Spleen (tissue), 11 donors: ENCODE data around the gene HTR4. TPM values are rescaled to one million over a fixed set of nuclear protein-coding genes. Genes with fewer than 3 reads are reported as not detected.

ENCODE experiments used
- DNase-seq: peaks from one replicate; pipeline ENCODE4 v3.0.0-alpha.2; 2020
- H3K27ac ChIP-seq, 8 donors: fragments of 200-600 bp; sonication (generic) in 7 of 8; 1 replicate in 4 of 8; 2 replicates in 4 of 8; pipeline versions ENCODE4 v1.5.0 to v1.8.0; 2016 to 2021; ENCODE audit warnings: inconsistent platforms in 4 of 8, mild to moderate bottlenecking in 4 of 8, moderate library complexity in 1 of 8
- H3K27me3 ChIP-seq, 7 donors: fragments of 200-600 bp; sonication (generic) in 6 of 7; replicated peaks in 1 of 7; 1 replicate in 4 of 7; 2 replicates in 3 of 7; pipeline versions ENCODE4 v1.5.0 to v1.8.0; 2016 to 2021; ENCODE audit warnings: inconsistent platforms in 3 of 7, mild to moderate bottlenecking in 1 of 7
- H3K36me3 ChIP-seq, 6 donors: fragments of 200-600 bp; sonication (generic) in 5 of 6; 1 replicate in 4 of 6; 2 replicates in 2 of 6; pipeline versions ENCODE4 v1.5.0 to v1.8.0; 2016 to 2021; ENCODE audit warnings: inconsistent platforms in 2 of 6
- H3K4me1 ChIP-seq, 6 donors: fragments of 200-600 bp; sonication (generic) in 5 of 6; 1 replicate in 3 of 6; 2 replicates in 3 of 6; pipeline versions ENCODE4 v1.5.0 to v1.8.0; 2016 to 2021; ENCODE audit warnings: inconsistent platforms in 3 of 6
- H3K4me3 ChIP-seq, 8 donors: fragments of 200-600 bp; sonication (generic) in 7 of 8; 1 replicate in 4 of 8; 2 replicates in 4 of 8; pipeline versions ENCODE4 v1.5.0 to v1.8.0; 2016 to 2021; ENCODE audit warnings: inconsistent platforms in 4 of 8, mild to moderate bottlenecking in 4 of 8, moderate library complexity in 2 of 8
- H3K9me3 ChIP-seq, 8 donors: fragments of 200-600 bp; sonication (generic) in 7 of 8; 1 replicate in 4 of 8; 2 replicates in 4 of 8; pipeline versions ENCODE4 v1.5.0 to v1.8.0; 2016 to 2021; ENCODE audit warnings: inconsistent platforms in 4 of 8
- CTCF ChIP-seq, 11 experiments: fragments of 200-600 bp in 7 of 11; fragments of 450-650 bp in 4 of 11; sonication (generic) in 4 of 11; IDR thresholded peaks in 8 of 11; conservative IDR thresholded peaks in 3 of 11; 1 replicate in 7 of 11; 2 replicates in 4 of 11; pipeline versions ENCODE4 v1.4.0 to v1.8.0; 2016 to 2021; ENCODE audit warnings: antibody characterized with exemption in 11 of 11, inconsistent platforms in 4 of 11, mild to moderate bottlenecking in 1 of 11
- POLR2A ChIP-seq, 3 donors: fragments of 450-650 bp; IDR thresholded peaks; one replicate each; pipeline ENCODE4 v1.5.1; 2017; ENCODE audit warnings: antibody characterized with exemption in 3 of 3, mild to moderate bottlenecking in 1 of 3
- POLR2AphosphoS5 ChIP-seq, 3 donors: sonication (generic); formaldehyde crosslinking; IDR thresholded peaks; one replicate each; pipeline ENCODE4 v1.5.1; 2017; ENCODE audit warnings: antibody characterized with exemption in 3 of 3
- WGBS, 5 donors: extraction: QIAGEN DNeasy Blood & Tissue Kit in 3 of 5; methylation state at CpG; one replicate each; pipeline versions ENCODE4 v1.1.5 to v1.1.7; 2013 to 2018; 5-methylcytosine and 5-hydroxymethylcytosine counted together
- intact Hi-C: fragments of 100-400 bp; cut with DNase I; formaldehyde crosslinking; loops from one replicate; pipeline ENCODE4 v1.15.0; 2023; ENCODE audit warnings: low total_unique reads
- polyA plus RNA-seq, 3 donors: library from polyadenylated mRNA; stranded (reverse); fragments of 200-250 nt; gene quantifications; one replicate each; pipeline ENCODE4 v1.2.1, GENCODE V29; 2013
- total RNA-seq, 7 donors: library from RNA; depleted of rRNA in 3 of 7; stranded (reverse); fragments of >200 nt in 3 of 7; fragmentation: NEBNext Ultra II Directional in 4 of 7; extraction: Animal tissue kit (Norgen Biotek cat#: 25700) in 4 of 7; gene quantifications; one replicate each; pipeline versions ENCODE4 v1.1.0 to v1.2.1, GENCODE V29; 2016 to 2021
- donor health status: healthy with polysubstance abuse.
- donor health status: DM: no; HTN: no; CAD: no; lungs with moderate emphysema.
- donor health status: DM: no; HTN: no; CAD: no.
- donor health status: Bipolar disorder and iron deficiency.
- donor health status: healthy.
- donor health status: DM: no; HTN: no; CAD: no.
- donor health status: DM: yes; HTN: yes; CAD: no.

HTR4 gene
- total and polyA plus RNA-seq, 10 donors = 0.03 to 0.79 (median 0.41) TPM; not detected in 5

DNA sequence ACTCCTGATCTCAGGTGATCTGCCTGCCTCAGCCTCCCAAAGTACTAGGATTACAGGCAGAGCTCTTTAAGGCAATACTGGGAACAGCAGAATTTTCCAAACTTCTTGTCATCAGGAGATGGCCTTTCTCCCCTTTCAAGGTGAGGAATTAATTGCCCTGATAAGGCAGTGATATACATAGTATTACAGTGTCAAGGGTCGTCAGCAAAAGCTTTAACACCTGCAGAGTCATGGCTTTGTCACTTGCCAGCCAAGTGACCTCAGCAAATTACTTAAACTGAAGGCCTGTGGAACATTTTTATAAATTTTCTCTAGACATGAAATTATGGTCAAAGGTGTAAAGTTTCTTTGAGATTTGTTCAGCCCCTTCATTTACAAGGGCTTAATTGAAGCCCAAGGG lies 211.1 kb downstream of the HTR4 start:
- Histone ChIP-seq H3K27me3 (no peaks in the 10 kb centered on the region), H3K4me3 (no peak overlapping the region), H3K36me3 (peaks cover 0 to 71% (median 50%) of the 10 kb centered on the region in 6 donors), H3K4me1 (no peaks in the 10 kb centered on the region), H3K9me3 (no peaks in the 10 kb centered on the region), H3K27ac (no peak overlapping the region)
- TF ChIP-seq CTCF (IDR thresholded peaks at IDR 0.05 in 8 of 11, conservative IDR thresholded peaks at IDR 0.05 in 3 of 11) (no peak), POLR2A (IDR thresholded peaks at IDR 0.05) (no peak), POLR2AphosphoS5 (IDR thresholded peaks at IDR 0.05) (no peak)
- 44 to 95% (median 65%) methylated on average over 1 of the region's 1 CpG for WGBS, 5 donors
- DNase-seq = no peak
- intact Hi-C loops = loop anchor here (5.0 kb wide), 1 partner anchor 594 kb away; no protein-coding TSS in a partner anchor

GRCh38 chr5:148438933-148439332 lies 215.4 kb downstream of the HTR4 start:
- no peak for TF ChIP-seq POLR2AphosphoS5 (IDR thresholded peaks at IDR 0.05)
- WGBS, 5 donors = 60 to 88% (median 73%) methylated on average over 2 of the region's 2 CpGs
- H3K4me3 ChIP-seq = no peak overlapping the region
- DNase-seq = no peak
- H3K27me3 ChIP-seq = no peaks in the 10 kb centered on the region
- intact Hi-C loops = no loop called here
- no peaks in the 10 kb centered on the region for H3K4me1 ChIP-seq
- no peak overlapping the region for H3K27ac ChIP-seq
- peaks cover under 1 to 100% (median 90%) of the 10 kb centered on the region in 6 donors for H3K36me3 ChIP-seq
- H3K9me3 ChIP-seq = no peaks in the 10 kb centered on the region

GRCh38 chr5:148437249-148437648 lies 217.1 kb downstream of the HTR4 start:
- intact Hi-C loops = no loop called here
- no peak overlapping the region for H3K4me3 ChIP-seq
- no peak for DNase-seq

GRCh38 chr5:148436029-148436428 lies 218.3 kb downstream of the HTR4 start:
- Histone ChIP-seq H3K4me1 (no peaks in the 10 kb centered on the region), H3K27me3 (no peaks in the 10 kb centered on the region), H3K27ac (no peak overlapping the region), H3K9me3 (no peaks in the 10 kb centered on the region), H3K4me3 (no peak overlapping the region), H3K36me3 (peaks cover 3 to 100% (median 81%) of the 10 kb centered on the region in 6 donors)
- no peak for DNase-seq
- no peak for TF ChIP-seq POLR2A (IDR thresholded peaks at IDR 0.05)
- TF ChIP-seq CTCF (IDR thresholded peaks at IDR 0.05 in 8 of 11, conservative IDR thresholded peaks at IDR 0.05 in 3 of 11) = no peak
- TF ChIP-seq POLR2AphosphoS5 (IDR thresholded peaks at IDR 0.05) = no peak
- intact Hi-C loops = no loop called here
- WGBS, 5 donors = 96 to 98% (median 97%) methylated on average over 3 of the region's 3 CpGs

More at GRCh38 chr5:148437249-148437648, 217.1 kb downstream of the HTR4 start:
- no peaks in the 10 kb centered on the region for H3K4me1 ChIP-seq
- no peaks in the 10 kb centered on the region for H3K27me3 ChIP-seq
- no peak overlapping the region for H3K27ac ChIP-seq
- H3K36me3 ChIP-seq = peaks cover 3 to 100% (median 93%) of the 10 kb centered on the region in 6 donors
- TF ChIP-seq POLR2AphosphoS5 (IDR thresholded peaks at IDR 0.05) (no peak), POLR2A (IDR thresholded peaks at IDR 0.05) (no peak), CTCF (IDR thresholded peaks at IDR 0.05 in 8 of 11, conservative IDR thresholded peaks at IDR 0.05 in 3 of 11) (no peak)
- H3K9me3 ChIP-seq = no peaks in the 10 kb centered on the region
- 66 to 88% (median 70%) methylated on average over 6 of the region's 6 CpGs for WGBS, 5 donors

DNA sequence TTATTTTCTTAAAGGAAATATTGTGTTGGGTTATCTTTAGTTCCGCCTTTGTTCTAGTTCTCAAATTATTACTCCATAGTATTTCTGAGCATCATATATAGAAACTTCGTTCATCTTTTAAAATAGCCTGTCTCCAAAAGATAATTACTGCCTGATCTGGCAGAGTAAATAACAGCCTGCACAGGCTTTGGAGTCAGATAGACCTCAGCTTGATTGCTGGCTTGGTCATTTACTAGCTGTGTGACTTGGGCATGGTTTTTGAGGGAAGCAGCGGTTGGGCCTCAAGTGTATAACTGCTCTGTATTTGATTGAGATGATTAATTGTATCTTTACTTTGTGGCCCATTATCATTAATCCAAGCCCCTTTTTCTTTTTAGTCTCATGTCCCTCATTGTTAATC lies 220.5 kb downstream of the HTR4 start:
- DNase-seq = no peak
- Histone ChIP-seq H3K27me3 (no peaks in the 10 kb centered on the region), H3K4me1 (no peaks in the 10 kb centered on the region), H3K9me3 (no peaks in the 10 kb centered on the region), H3K36me3 (peaks cover 3 to 99% (median 62%) of the 10 kb centered on the region in 6 donors), H3K4me3 (no peak overlapping the region), H3K27ac (no peak overlapping the region)
- WGBS, 5 donors = 97 to 100% (median 98%) methylated on average over 3 of the region's 3 CpGs
- intact Hi-C loops = no loop called here
- no peak for TF ChIP-seq POLR2AphosphoS5 (IDR thresholded peaks at IDR 0.05)
- no peak for TF ChIP-seq CTCF (IDR thresholded peaks at IDR 0.05 in 8 of 11, conservative IDR thresholded peaks at IDR 0.05 in 3 of 11)
- TF ChIP-seq POLR2A (IDR thresholded peaks at IDR 0.05) = no peak
